ENCODE data around the gene KLRC1. TPM values are rescaled to one million over a fixed set of nuclear protein-coding genes. Genes with fewer than 3 reads are reported as not detected.

Gene KLRC1
- total and polyA plus RNA-seq, 4 donors, result 0.49 to 2.5 (median 1.2) TPM

- 89 to 90% methylated on average over 4 of the region's 4 CpGs for WGBS, 2 donors
- H3K4me1 ChIP-seq (ENCODE audit: control insufficient read depth in 5 of 5, insufficient read depth in 5 of 5, low read length in 5 of 5), result peaks cover 0 to 2% (median 0%) of the 10 kb centered on the region in 5 donors
- no peaks in the 10 kb centered on the region for H3K36me3 ChIP-seq (ENCODE audit: control insufficient read depth in 4 of 4, insufficient read depth in 4 of 4, low read length in 4 of 4)
- H3K27ac ChIP-seq (ENCODE audit: low read depth in 1 of 2, low read length in 1 of 2), result no peak overlapping the region
- no peak overlapping the region for H3K9ac ChIP-seq (ENCODE audit: insufficient read depth in 1 of 2, low read length in 2 of 2)
- ATAC-seq (ENCODE audit: insufficient read depth, low FRiP score) (no peak), DNase-seq (no peak)
- no peak for TF ChIP-seq CTCF (IDR thresholded peaks at IDR 0.05; ENCODE audit: control extremely low read depth, extremely low read depth)
- H3K9me3 ChIP-seq (ENCODE audit: control insufficient read depth in 4 of 4, insufficient read depth in 3 of 4, low read length in 3 of 4), result peaks cover 0 to 3% (median 0%) of the 10 kb centered on the region in 4 donors
- H3K4me3 ChIP-seq, result no peak overlapping the region
- no peaks in the 10 kb centered on the region for H3K27me3 ChIP-seq (ENCODE audit: control insufficient read depth in 3 of 3, insufficient read depth in 3 of 3, low read length in 2 of 3)
These were observed 13.1 kb upstream of the KLRC1 start for GRCh38 chr12:10466311-10466710.

GRCh38 chr12:10457760-10458159 is 4.6 kb upstream of the KLRC1 start:
- ATAC-seq (ENCODE audit: insufficient read depth, low FRiP score) (no peak), DNase-seq (no peak)
- H3K36me3 ChIP-seq (ENCODE audit: control insufficient read depth in 4 of 4, insufficient read depth in 4 of 4, low read length in 4 of 4), result no peaks in the 10 kb centered on the region
- H3K4me3 ChIP-seq, result no peak overlapping the region
- no peaks in the 10 kb centered on the region for H3K27me3 ChIP-seq (ENCODE audit: control insufficient read depth in 3 of 3, insufficient read depth in 3 of 3, low read length in 2 of 3)
- peaks cover 0 to 9% (median 5%) of the 10 kb centered on the region in 4 donors for H3K9me3 ChIP-seq (ENCODE audit: control insufficient read depth in 4 of 4, insufficient read depth in 3 of 4, low read length in 3 of 4)
- H3K27ac ChIP-seq (ENCODE audit: low read depth in 1 of 2, low read length in 1 of 2), result no peak overlapping the region
- H3K9ac ChIP-seq (ENCODE audit: insufficient read depth in 1 of 2, low read length in 2 of 2), result no peak overlapping the region
- WGBS, 2 donors, result 92 to 95% methylated on average over 3 of the region's 3 CpGs
- no peaks in the 10 kb centered on the region for H3K4me1 ChIP-seq (ENCODE audit: control insufficient read depth in 5 of 5, insufficient read depth in 5 of 5, low read length in 5 of 5)
- no peak for TF ChIP-seq CTCF (IDR thresholded peaks at IDR 0.05; ENCODE audit: control extremely low read depth, extremely low read depth)

- no peak overlapping the region for H3K4me3 ChIP-seq
- no peak for TF ChIP-seq CTCF (IDR thresholded peaks at IDR 0.05; ENCODE audit: control extremely low read depth, extremely low read depth)
- DNase-seq (no peak), ATAC-seq (ENCODE audit: insufficient read depth, low FRiP score) (no peak)
- no peak overlapping the region for H3K27ac ChIP-seq (ENCODE audit: low read depth in 1 of 2, low read length in 1 of 2)
- H3K36me3 ChIP-seq (ENCODE audit: control insufficient read depth in 4 of 4, insufficient read depth in 4 of 4, low read length in 4 of 4), result no peaks in the 10 kb centered on the region
- H3K27me3 ChIP-seq (ENCODE audit: control insufficient read depth in 3 of 3, insufficient read depth in 3 of 3, low read length in 2 of 3), result no peaks in the 10 kb centered on the region
- no peaks in the 10 kb centered on the region for H3K4me1 ChIP-seq (ENCODE audit: control insufficient read depth in 5 of 5, insufficient read depth in 5 of 5, low read length in 5 of 5)
- H3K9ac ChIP-seq (ENCODE audit: insufficient read depth in 1 of 2, low read length in 2 of 2), result no peak overlapping the region
- 88 to 94% methylated on average over 2 of the region's 2 CpGs for WGBS, 2 donors
- H3K9me3 ChIP-seq (ENCODE audit: control insufficient read depth in 4 of 4, insufficient read depth in 3 of 4, low read length in 3 of 4), result peaks cover 0 to 9% (median 5%) of the 10 kb centered on the region in 4 donors
These were observed 3.7 kb upstream of the KLRC1 start for GRCh38 chr12:10456856-10457255.

GRCh38 chr12:10455766-10456165 is 2.6 kb upstream of the KLRC1 start:
- no peaks in the 10 kb centered on the region for H3K36me3 ChIP-seq (ENCODE audit: control insufficient read depth in 4 of 4, insufficient read depth in 4 of 4, low read length in 4 of 4)
- ATAC-seq (ENCODE audit: insufficient read depth, low FRiP score), result no peak
- WGBS, 2 donors, result 94 to 98% methylated on average over 1 of the region's 1 CpG
- no peak overlapping the region for H3K9ac ChIP-seq (ENCODE audit: insufficient read depth in 1 of 2, low read length in 2 of 2)
- H3K27ac ChIP-seq (ENCODE audit: low read depth in 1 of 2, low read length in 1 of 2), result no peak overlapping the region
- H3K27me3 ChIP-seq (ENCODE audit: control insufficient read depth in 3 of 3, insufficient read depth in 3 of 3, low read length in 2 of 3), result no peaks in the 10 kb centered on the region
- H3K9me3 ChIP-seq (ENCODE audit: control insufficient read depth in 4 of 4, insufficient read depth in 3 of 4, low read length in 3 of 4), result peaks cover 0 to 9% (median 5%) of the 10 kb centered on the region in 4 donors
- DNase-seq, result no peak
- no peaks in the 10 kb centered on the region for H3K4me1 ChIP-seq (ENCODE audit: control insufficient read depth in 5 of 5, insufficient read depth in 5 of 5, low read length in 5 of 5)
- H3K4me3 ChIP-seq, result no peak overlapping the region
- no peak for TF ChIP-seq CTCF (IDR thresholded peaks at IDR 0.05; ENCODE audit: control extremely low read depth, extremely low read depth)
